Measurements from ENCODE around the gene RAB8B. TPM values are rescaled to one million over a fixed set of nuclear protein-coding genes. Genes with fewer than 3 reads are reported as not detected.

Gene RAB8B
- total and polyA plus RNA-seq, 2 of the 13 experiments (the other 11 are each of a cell fraction or from before 2014, with no cell fraction given): 6.8 to 14.2 TPM

- TF ChIP-seq SNAPC4 (CRISPR knock-in tag; IDR thresholded peaks at IDR 0.05) (0 out of 2 replicates have a peak, but pooled peaks have one; percentile 56), SRSF4 (IDR thresholded peaks at IDR 0.05; ENCODE audit: low read depth, low read length, poor library complexity, severe bottlenecking) (no peak), SNRNP70 (IDR thresholded peaks at IDR 0.05; ENCODE audit: low read depth, low read length) (no peak), PLSCR1 (CRISPR knock-in tag; IDR thresholded peaks at IDR 0.05; ENCODE audit: borderline replicate concordance) (no peak), SOX5 (CRISPR knock-in tag; IDR thresholded peaks at IDR 0.05; ENCODE audit: borderline replicate concordance) (no peak), ZBTB7A (CRISPR knock-in tag; IDR thresholded peaks at IDR 0.05) (no peak; the same call in 1 of the 2 replicates), ZNF30 (CRISPR knock-in tag; IDR thresholded peaks at IDR 0.05) (no peak), MTERF4 (CRISPR knock-in tag; IDR thresholded peaks at IDR 0.05) (peak; percentile 14; the same call in 1 of the 2 replicates), ZNF24 (IDR thresholded peaks at IDR 0.05) (no peak), ZNF724P (CRISPR knock-in tag; IDR thresholded peaks at IDR 0.05; ENCODE audit: borderline replicate concordance) (peak; percentile 68; the same call in 1 of the 2 replicates), YY1 (IDR thresholded peaks at IDR 0.05; ENCODE audit: insufficient read depth, insufficient replicate concordance, low read depth, low read length) (peak; percentile 28), BCLAF1 (IDR thresholded peaks at IDR 0.05) (no peak), ISX (CRISPR knock-in tag; conservative IDR thresholded peaks at IDR 0.05) (0 out of 2 replicates have a peak, but pooled peaks have one; percentile 55), ZNF550 (CRISPR knock-in tag; IDR thresholded peaks at IDR 0.05; ENCODE audit: borderline replicate concordance) (no peak), ZNF549 (CRISPR knock-in tag; IDR thresholded peaks at IDR 0.05) (no peak), ZNF772 (CRISPR knock-in tag; IDR thresholded peaks at IDR 0.05) (peak; percentile 92), GATAD2A (CRISPR knock-in tag; IDR thresholded peaks at IDR 0.05) (peak; percentile 61), EZH2 (conservative IDR thresholded peaks at IDR 0.05; ENCODE audit: low read depth, low read length) (no peak), BRD4 (CRISPR knock-in tag; IDR thresholded peaks at IDR 0.05) (peak; percentile 85), ZNF546 (CRISPR knock-in tag; conservative IDR thresholded peaks at IDR 0.05) (no peak), ZSCAN29 (CRISPR knock-in tag; conservative IDR thresholded peaks at IDR 0.05) (no peak; the same call in 1 of the 2 replicates)
These were observed 32.1 kb upstream of the RAB8B start, which contains the start of gene RPS27L (continued) for GRCh38 chr15:63157118-63157843.

All from HepG2 (cell line).